Measurements from ENCODE around the gene CCDC88C. TPM values are rescaled to one million over a fixed set of nuclear protein-coding genes. Genes with fewer than 3 reads are reported as not detected.
A peak's percentile ranks its signal among the peaks of the same experiment; 100 is the strongest.

CCDC88C gene
- total RNA-seq (2022) (26.9 and 29.8 TPM in 2 replicates), Bru-seq, nascent RNA (percentile 58 among the genes with signal in this experiment), BruChase-seq, experiment 1, labeled RNA remaining after a 2-hour chase (percentile 58 among the genes with signal in this experiment), BruChase-seq, experiment 2, labeled RNA remaining after a 6-hour chase (percentile 61 among the genes with signal in this experiment)
- long read RNA-seq, full-length matches to known transcripts, result 4 of 28 reads
- long read RNA-seq, partial matches to known transcripts, result 10 of 28 reads
- long read RNA-seq, other reads (novel, unspliced or antisense), result 14 of 28 reads

- BruUV-seq (replicated peaks), result no TSS peak
- intact Hi-C loops (cut with micrococcal nuclease; ENCODE audit: unreplicated experiment), result loop anchor here (5.0 kb wide), 1 partner anchor 55 kb away; no protein-coding TSS in a partner anchor
- Mint-ChIP-seq H3K4me3 (ENCODE audit: unreplicated experiment) (peak within 1 kb of the TSS; percentile 89), H3K36me3 (ENCODE audit: insufficient read depth, unreplicated experiment) (peaks cover 23% of the 10 kb centered on the region), H3K27me3 (ENCODE audit: insufficient read depth, unreplicated experiment) (no peaks in the 10 kb centered on the region), H3K9me3 (ENCODE audit: unreplicated experiment) (no peaks in the 10 kb centered on the region), H3K4me1 (ENCODE audit: low read depth, unreplicated experiment) (peaks cover 23% of the 10 kb centered on the region), H3K27ac (ENCODE audit: unreplicated experiment) (peak within 1 kb of the TSS; percentile 50)
- no peak for TF ChIP-seq CTCF (IDR thresholded peaks at IDR 0.05; ENCODE audit: insufficient read depth in 1 of 2, low read depth in 1 of 2, low read length in 1 of 2, severe bottlenecking in 1 of 2, unreplicated experiment in 1 of 2)
- H3K9me3 ChIP-seq, result no peaks in the 10 kb centered on the region
- ChIA-PET POLR2A (interaction anchor here (0.5 kb wide), 1 partner anchor 43 kb away, joined by 5 read pairs; no protein-coding TSS in a partner anchor), CTCF (interaction anchor here (0.6 to 2.1 kb wide), 5 partner anchors 10 to 93 kb away, joined by 3 to 19 read pairs (median 4); no protein-coding TSS in a partner anchor)
- H3K4me3 ChIP-seq (ENCODE audit: low read depth, low read length), result peak within 1 kb of the TSS; percentile 83
- peaks cover 48% of the 10 kb centered on the region for H3K4me1 ChIP-seq
- peak; percentile 75 to 85 for DNase-seq
- peaks cover 3% of the 10 kb centered on the region; the same call in 1 of the 2 replicates for H3K36me3 ChIP-seq (ENCODE audit: control insufficient read depth, insufficient read depth, low read length)
- no peaks in the 10 kb centered on the region for H3K27me3 ChIP-seq (replicated peaks; ENCODE audit: control insufficient read depth, insufficient read depth, low read length)
Observed at GRCh38 chr14:91417120-91417982, at the start of gene CCDC88C. CCDC88C (minus strand) TSS chr14:91417820; CDS start chr14:91417690, 130 bp downstream.

- Mint-ChIP-seq H3K27me3 (ENCODE audit: insufficient read depth, unreplicated experiment) (no peaks in the 10 kb centered on the region), H3K4me1 (ENCODE audit: low read depth, unreplicated experiment) (peaks cover 9% of the 10 kb centered on the region), H3K27ac (ENCODE audit: unreplicated experiment) (no peak overlapping the region), H3K36me3 (ENCODE audit: insufficient read depth, unreplicated experiment) (peaks cover 86% of the 10 kb centered on the region), H3K4me3 (ENCODE audit: unreplicated experiment) (no peak overlapping the region), H3K9me3 (ENCODE audit: unreplicated experiment) (no peaks in the 10 kb centered on the region)
- DNase-seq, result no peak
- Histone ChIP-seq H3K9me3 (no peaks in the 10 kb centered on the region), H3K36me3 (ENCODE audit: control insufficient read depth, insufficient read depth, low read length) (no peaks in the 10 kb centered on the region; the same call in none of the 2 replicates), H3K27me3 (replicated peaks; ENCODE audit: control insufficient read depth, insufficient read depth, low read length) (no peaks in the 10 kb centered on the region), H3K4me3 (ENCODE audit: low read depth, low read length) (no peak overlapping the region), H3K4me1 (peaks cover 4% of the 10 kb centered on the region; the same call in 1 of the 2 replicates)
- BruUV-seq (replicated peaks), result no TSS peak
- ChIA-PET POLR2A (no interaction called here), CTCF (no interaction called here)
- no peak for TF ChIP-seq CTCF (IDR thresholded peaks at IDR 0.05; ENCODE audit: insufficient read depth in 1 of 2, low read depth in 1 of 2, low read length in 1 of 2, severe bottlenecking in 1 of 2, unreplicated experiment in 1 of 2)
- intact Hi-C loops (cut with micrococcal nuclease; ENCODE audit: unreplicated experiment), result no loop called here
Observed at GRCh38 chr14:91466192-91466591, 48.6 kb upstream of the CCDC88C start.

GRCh38 chr14:91464615-91465205 is 47.1 kb upstream of the CCDC88C start:
- H3K36me3 Mint-ChIP-seq (ENCODE audit: insufficient read depth, unreplicated experiment), result peaks cover 88% of the 10 kb centered on the region
- no peak overlapping the region for H3K4me3 Mint-ChIP-seq (ENCODE audit: unreplicated experiment)
- DNase-seq, result no peak
- H3K4me1 ChIP-seq, result peaks cover 4% of the 10 kb centered on the region; the same call in 1 of the 2 replicates
- H3K4me3 ChIP-seq (ENCODE audit: low read depth, low read length), result no peak overlapping the region
- TF ChIP-seq CTCF (IDR thresholded peaks at IDR 0.05; ENCODE audit: insufficient read depth in 1 of 2, low read depth in 1 of 2, low read length in 1 of 2, severe bottlenecking in 1 of 2, unreplicated experiment in 1 of 2), result no peak
- H3K4me1 Mint-ChIP-seq (ENCODE audit: low read depth, unreplicated experiment), result peaks cover 9% of the 10 kb centered on the region
- peaks cover under 1% of the 10 kb centered on the region for H3K36me3 ChIP-seq (ENCODE audit: control insufficient read depth, insufficient read depth, low read length)
- H3K27me3 Mint-ChIP-seq (ENCODE audit: insufficient read depth, unreplicated experiment), result no peaks in the 10 kb centered on the region
- no peaks in the 10 kb centered on the region for H3K9me3 Mint-ChIP-seq (ENCODE audit: unreplicated experiment)
- CTCF ChIA-PET, result no interaction called here
- POLR2A ChIA-PET, result no interaction called here
- no peaks in the 10 kb centered on the region for H3K27me3 ChIP-seq (replicated peaks; ENCODE audit: control insufficient read depth, insufficient read depth, low read length)
- intact Hi-C loops (cut with micrococcal nuclease; ENCODE audit: unreplicated experiment), result no loop called here
- H3K27ac Mint-ChIP-seq (ENCODE audit: unreplicated experiment), result peak overlapping the region; percentile 50
- H3K9me3 ChIP-seq, result no peaks in the 10 kb centered on the region
- BruUV-seq (replicated peaks), result no TSS peak
